Renal pelvis (tissue), 4 donors: Measurements from ENCODE around the gene ARHGEF10L. TPM values are rescaled to one million over a fixed set of nuclear protein-coding genes. Genes with fewer than 3 reads are reported as not detected.
"Not testable (repeated sequence)": the region's sequence is repeated elsewhere in the genome, so short reads cannot be mapped to it uniquely, and the experiment has no call there.

Source experiments
- DNase-seq: peaks from one replicate; pipeline ENCODE4 v3.0.0-alpha.2; 2013
- polyA plus RNA-seq, 3 donors: library from polyadenylated mRNA; unstranded; fragments of 120-200 nt; gene quantifications; one replicate each; pipeline ENCODE4 v1.2.1, GENCODE V29; 2013; ENCODE audit not compliant: insufficient read length in 3 of 3

Gene ARHGEF10L
- polyA plus RNA-seq, 3 donors = 49.1 to 57.4 (median 56.4) TPM

DNA sequence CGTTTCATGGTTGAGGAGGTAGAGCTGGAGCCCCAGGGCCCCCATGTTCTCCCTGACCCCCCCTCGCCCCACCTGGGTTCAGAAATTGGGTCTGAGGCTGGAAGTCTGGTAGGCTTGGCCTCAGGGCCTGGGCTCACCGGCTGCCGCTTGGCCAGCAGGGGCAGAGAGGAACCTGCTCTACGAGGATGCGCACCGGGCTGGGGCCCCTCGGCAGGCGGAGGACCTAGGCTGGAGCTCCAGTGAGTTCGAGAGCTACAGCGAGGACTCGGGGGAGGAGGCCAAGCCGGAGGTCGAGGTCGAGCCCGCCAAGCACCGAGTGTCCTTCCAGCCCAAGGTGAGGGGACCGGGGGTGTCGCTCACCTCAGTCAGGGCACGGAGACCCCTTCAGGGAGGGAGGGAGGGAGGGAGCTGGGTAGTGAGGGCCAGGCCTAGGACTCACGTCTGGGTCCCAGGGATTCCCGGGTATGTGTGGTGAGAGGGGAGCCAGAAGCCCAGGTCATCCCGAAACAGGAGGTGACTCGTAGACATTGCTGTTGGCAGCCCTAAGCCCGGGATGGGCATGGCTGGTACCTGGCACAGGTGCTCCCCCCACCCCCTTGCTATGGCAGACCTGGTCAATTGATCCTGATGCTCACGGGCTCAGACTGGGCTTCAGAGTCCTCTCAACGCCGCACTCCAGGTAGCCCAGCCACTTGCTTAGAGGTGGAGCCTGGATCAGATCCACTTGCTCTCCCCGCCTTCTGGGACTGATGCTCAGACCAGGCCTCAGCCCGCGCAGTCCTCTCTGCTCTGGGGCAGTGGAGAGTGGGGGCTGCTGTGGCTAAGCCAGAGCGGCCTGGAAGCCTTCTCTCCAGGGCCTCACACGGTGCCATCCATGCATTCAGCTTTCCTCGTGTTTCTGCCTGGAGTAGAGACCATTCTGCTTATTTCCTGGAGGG, 68.4 kb downstream of the ARHGEF10L start:
- DNase-seq = no peak

DNA sequence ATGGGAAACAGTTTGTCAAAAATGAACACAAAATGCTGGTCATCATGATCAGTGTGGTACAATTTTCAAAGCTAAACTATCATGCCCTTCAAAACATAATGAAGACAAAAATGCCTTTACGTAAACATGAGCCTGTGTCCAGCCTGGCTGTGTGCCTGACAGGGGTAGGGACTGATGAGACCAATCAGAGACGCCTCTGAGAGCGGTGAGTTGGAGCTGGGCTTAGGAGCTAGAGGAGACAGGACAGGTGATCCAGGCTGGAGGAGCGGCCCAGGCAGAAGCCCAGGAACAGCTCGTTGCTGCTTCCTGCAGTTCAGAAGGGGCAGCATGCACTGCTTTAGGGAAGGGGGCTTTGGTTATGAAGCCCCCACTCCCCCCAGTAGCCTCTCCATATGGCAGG, 70.0 kb downstream of the ARHGEF10L start:
- no peak for DNase-seq

DNA sequence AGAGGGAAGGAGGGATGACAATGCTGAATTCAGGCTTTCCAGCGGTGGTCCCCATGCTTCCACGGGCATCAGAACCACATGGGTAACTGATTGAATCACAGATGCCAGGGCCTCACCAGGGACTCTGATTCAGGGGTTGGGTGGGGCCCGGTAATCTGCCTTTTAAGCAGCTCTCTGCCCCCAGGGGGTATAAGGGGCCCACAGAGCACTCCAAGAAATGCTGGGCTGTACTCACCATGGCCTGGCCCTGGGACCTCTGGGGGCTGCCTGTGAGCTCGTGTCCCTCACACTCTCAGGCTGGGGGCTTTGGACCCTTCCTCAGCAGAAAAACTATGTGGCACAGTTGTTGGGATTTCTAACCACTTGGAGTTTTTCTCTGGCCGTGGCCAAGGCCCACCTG, 70.6 kb downstream of the ARHGEF10L start:
- DNase-seq = no peak

DNA sequence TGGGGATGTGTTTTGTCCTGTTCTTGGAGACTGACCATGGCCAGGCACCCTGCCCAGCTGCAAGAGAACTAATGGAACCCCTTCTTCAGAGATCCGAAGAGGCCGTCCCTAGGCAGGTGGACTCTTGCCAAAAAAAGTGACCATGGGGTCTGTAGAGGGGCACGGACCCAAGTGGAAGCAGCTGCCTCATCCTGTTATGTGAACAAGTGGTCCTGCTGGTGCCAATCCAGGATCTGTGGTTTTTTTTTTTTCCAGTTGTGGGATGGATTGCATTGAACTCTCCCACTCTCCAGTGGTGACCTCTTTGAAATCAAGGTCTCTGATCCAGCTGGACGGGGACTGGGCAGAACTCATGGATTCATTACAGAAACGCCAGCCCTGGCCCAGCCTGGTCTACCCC, 71.2 kb downstream of the ARHGEF10L start:
- DNase-seq = no peak

DNA sequence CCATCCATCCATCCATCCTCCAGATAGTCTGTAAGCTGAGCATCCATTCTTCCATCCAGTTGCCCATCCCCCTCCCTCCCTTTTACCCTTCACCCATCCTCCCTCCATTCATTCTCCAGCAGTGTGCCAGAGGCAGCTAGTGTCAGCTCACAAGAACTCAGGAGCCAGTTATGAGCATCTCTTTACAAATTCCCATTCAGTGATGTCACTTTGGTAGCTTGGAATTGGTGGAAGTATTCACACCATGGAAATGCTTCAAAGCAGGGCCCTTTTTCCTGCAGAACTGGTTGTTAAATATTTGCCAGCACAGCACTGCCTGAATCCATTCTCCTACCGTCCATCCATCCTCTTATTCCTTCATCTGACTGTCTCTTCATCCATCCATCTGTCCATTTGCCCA, 72.5 kb downstream of the ARHGEF10L start:
- no peak for DNase-seq

DNA sequence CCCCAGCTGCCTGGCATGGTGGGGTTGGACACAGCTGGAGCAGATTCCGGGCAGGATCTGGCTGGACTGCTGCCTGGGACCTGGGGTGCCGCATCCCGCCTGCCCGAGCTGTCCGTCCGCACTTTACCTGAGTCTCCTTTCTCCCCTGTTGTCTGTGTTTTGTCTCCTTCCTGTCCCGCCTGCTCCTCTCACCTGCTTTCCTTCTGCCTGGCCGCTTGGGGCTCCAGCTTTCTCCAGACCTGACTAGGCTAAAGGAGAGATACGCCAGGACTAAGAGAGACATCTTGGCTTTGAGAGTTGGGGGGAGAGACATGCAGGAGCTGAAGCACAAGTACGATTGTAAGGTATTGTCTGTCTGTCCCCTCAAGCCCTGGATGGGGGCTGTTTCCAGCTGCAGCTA, 73.3 kb downstream of the ARHGEF10L start:
- DNase-seq = no peak

DNA sequence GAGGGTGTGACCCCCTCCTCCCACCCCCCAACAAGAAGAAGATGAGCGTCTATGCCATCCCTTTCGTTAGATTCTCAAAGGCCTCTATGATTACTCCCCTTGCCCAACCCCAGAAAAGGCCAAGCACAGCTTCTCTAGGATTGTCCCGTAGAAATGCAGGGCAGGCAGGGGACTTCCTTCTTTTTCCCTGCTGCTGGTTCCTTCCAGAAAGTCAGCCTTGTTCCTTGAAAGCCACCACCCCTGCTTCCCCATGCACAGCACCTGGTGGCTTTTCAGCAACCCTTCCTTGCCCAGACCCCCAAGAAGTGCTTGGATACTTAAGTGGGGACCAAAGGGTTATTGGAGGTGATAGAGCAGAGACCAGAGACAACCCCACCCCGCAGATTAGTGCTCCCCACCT, 75.1 kb downstream of the ARHGEF10L start:
- DNase-seq = no peak

DNA sequence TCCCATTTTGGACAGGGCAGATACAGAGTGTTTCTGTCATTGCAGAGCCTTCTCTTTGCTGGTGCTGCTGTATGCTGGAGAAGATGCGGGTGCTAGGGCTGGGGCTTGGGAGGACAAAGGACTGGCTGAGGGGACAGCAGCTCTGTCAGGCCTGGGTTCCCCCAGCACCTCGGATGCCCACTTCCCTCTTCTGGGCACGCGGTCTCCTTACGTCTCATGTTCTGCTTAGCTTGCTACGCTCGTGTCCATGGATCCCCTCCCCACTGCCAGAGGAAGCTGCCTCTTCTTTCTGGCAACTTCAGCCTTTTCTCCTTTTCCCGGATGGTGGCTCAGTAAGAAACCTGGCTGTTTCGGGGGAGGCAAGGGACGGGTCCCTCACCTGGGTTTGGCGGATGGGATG, 75.7 kb downstream of the ARHGEF10L start:
- DNase-seq = no peak

DNA sequence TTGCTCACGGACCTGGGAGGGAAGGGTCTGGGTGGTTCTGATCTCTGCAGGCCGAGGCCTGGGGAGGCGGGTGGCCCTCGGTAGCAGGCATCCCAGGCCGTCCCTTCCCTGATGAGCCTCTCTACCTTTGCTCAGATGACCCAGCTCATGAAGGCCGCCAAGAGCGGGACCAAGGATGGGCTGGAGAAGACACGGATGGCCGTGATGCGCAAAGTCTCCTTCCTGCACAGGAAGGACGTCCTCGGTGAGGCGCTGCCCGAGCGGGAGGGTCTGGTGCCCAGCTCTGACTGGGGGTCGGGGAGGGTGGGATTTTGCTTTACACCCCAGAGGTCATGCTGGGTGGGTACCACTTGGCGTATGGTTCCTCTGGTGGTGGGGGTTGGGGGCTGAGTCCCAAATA, 76.5 kb downstream of the ARHGEF10L start:
- no peak for DNase-seq

DNA sequence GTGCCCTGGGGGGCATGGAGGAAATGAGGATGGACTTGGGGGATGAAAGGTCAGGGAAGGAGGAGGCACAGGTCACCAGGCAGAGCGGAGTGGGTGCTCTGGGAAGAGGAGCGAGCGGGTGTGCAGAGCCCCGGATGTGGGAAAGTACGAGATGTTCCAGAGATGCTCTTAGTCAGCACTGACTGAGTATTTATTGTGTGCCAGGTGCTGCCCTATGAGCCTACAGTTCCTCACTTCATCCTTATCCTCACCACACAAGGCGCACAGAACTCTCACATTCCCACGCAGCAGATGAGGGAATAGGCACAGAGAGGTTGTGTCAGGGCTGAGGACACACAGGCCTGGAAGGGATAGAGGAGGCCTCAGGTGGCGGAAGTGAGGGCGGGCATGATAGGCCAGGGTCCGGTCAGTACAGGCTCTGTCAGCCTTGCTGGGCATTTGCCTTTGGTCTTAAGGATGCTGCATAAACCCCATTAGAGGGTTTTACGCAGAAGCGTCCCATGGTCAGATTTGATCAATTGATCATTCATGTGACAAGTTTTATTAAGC, 77.3 kb downstream of the ARHGEF10L start:
- DNase-seq = no peak

DNA sequence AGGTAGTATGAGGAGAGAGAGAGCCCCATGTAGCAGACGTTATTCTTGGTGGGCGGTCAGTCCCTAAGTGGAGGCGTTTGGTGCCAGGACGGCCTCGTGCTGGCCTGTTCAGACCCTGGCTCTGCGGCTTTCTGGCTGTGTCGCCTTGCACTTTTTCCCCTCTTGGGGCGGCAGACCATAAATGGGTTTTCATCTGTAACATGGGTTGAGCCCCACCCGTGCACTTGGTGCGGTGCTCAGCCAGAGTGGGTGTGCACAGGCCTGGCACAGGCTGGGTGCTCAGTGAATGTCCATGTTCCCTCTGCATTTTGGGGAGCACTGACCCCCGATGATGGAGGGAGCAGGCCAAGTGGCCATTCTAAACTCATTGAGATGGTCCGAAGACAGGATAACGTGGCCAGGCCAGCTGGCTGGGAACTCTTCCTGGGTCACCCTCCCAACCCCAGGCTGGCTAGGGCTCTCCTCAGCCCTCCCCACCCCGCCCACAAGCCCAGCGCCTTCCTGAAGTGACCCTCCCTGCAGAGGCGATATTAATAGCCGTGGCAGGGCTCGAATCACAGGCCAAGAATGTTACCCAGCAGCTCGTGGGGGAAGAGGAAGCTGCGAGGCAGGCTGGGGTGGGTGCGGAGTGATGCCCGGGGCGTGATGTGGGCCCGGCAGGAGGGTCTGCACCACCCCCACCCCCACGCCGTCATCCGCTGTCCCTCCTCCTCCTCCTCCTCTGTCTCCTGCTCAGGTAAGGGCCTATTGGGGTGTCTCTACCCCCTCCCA, 78.5 kb downstream of the ARHGEF10L start:
- DNase-seq = no peak

DNA sequence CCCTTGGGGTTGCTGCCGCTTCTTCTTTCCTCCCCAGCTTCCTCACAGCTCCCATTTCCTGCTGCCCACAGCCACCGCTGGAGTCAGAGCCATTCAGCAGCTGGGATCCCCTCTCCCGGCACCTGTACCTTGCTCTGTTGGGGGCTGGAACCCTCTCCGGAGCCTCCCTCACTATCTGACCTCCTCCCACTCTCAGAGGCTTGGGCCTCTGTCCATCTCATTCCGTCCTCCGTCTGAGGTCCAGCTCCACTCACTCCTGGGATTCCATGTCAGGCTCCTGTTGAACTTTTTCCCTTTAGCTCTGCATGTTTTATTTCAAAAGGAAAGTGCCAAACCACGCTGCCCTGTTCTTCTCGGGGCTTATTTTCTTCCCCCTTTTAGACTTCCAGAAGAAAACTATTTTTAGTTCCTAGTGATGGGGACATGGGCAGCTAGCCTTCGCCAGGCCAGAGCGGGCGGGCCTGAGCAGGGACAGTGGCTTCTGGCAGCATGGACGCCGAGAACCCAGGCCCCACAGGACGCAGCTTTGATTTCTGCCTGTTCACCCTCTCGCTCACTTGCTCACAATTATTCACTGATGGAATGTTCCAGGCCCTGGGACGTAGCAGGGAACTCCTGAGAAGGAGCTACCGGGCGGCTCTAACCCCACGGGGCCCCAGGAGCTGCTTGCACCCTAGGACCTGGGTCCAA, 79.2 kb downstream of the ARHGEF10L start:
- DNase-seq = no peak

DNA sequence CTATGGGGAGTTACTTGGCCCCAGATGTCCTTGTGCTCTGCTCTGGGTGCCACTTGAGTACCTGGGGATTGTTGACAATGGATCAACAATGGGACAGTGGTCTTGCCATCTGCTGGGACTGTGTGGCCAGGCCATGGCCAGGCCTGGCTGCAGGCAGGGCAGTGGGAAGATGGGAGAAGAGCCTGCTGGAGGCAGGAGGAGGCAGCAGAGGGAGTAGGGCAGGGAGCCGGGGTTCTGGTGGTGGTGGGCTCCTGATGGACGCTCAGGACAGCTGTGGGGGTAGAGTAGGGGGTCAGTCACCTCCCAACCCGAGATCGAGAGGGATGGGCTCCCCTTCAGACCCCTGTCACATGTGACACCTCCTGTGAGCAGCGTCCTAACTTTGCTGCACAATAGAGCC, 81.0 kb downstream of the ARHGEF10L start:
- no peak for DNase-seq

DNA sequence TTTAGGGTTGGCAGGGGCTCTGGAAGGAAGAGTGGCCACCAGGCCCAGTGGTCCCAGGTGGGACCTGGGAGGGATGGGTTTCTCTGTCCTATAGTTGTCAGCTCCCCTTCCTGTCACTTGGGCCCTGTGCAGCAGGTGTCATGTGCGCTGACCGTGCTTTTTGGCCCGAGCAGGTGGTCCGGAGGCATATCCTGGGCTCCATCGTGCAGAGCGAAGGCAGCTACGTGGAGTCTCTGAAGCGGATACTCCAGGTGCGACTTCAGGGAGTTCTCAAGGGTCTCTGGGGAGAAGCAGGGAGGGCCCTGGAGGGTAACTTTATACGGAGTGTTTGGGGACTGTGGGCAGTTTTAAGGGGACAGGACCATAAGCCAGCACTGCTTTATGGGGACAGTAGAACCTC, 82.2 kb downstream of the ARHGEF10L start:
- no peak for DNase-seq

DNA sequence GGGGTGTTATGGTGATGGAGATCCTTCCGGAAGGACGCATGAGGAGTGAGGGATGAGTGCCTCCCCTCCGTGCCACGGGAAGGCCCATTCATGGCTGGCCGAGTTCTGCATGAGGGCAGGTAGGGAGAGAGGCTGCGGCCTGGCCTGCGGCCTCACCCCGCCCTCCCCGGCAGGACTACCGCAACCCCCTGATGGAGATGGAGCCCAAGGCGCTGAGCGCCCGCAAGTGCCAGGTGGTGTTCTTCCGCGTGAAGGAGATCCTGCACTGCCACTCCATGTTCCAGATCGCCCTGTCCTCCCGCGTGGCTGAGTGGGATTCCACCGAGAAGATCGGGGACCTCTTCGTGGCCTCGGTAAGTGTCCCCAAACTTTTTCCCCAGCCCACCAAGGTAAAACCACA, 83.3 kb downstream of the ARHGEF10L start:
- DNase-seq = no peak

DNA sequence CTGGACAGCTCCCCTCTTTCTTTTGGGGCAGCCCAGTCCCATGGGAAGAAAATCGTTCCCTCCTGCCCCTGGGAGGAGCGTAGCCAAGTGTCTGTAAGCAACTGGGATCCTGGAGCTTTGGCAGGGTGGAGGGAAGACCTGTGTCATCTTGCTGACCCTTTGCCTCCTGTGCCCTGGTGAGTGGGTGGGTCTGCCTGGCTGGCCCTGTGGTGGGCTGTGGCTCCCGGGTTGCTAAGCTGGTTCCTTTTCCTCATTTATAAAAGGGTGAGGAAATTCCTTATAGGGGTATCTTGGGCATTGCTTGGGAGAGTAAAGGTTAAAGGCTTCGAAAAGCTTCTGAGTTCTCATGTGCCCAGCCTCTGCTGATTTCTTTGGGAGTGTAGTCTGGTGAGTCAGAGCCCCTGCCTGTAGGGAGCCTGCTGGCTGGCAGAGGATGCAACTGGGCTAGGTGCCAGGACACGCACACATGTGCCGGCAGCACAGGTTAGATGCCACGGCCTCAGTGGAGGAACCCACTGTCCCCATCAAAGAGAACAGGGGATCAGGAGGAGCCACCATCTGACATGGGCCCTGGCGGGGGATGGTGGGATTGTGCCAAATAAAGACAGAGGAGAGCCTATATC, 85.2 kb downstream of the ARHGEF10L start:
- no peak for DNase-seq

DNA sequence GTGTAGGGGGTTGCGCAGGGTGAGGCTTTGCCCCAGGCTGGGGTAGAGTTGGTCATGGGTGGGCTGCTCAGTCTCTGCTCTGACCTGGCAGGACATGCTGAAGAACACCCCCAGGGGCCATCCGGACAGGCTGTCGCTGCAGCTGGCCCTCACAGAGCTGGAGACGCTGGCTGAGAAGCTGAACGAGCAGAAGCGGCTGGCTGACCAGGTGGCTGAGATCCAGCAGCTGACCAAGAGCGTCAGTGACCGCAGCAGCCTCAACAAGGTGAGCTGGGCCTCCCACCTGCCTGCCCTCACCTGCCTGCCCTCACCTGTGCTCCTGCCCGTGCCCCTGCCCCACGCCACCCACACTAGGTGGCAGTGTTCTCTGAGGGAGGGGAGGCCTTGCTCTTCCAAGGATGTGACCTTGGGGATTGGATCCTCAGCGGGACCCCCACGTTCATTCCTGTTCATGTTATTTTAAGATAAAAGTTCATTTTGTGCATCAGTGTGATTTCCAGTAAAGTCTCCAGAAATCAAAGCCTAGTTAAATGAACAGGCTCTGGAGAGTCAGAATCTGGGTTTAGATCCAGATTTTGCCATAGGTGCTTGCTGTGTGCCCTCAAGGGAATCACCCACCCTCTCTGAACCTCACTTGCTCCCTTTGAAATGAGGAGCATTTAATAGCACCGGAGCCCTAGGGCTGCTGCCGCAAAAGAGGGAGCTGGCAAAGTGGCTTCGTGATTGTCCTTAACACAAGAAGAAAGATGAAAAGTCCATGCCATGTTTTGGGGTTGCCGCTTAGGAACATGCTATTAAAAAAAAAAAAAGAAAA, 87.9 kb downstream of the ARHGEF10L start:
- DNase-seq = no peak

DNA sequence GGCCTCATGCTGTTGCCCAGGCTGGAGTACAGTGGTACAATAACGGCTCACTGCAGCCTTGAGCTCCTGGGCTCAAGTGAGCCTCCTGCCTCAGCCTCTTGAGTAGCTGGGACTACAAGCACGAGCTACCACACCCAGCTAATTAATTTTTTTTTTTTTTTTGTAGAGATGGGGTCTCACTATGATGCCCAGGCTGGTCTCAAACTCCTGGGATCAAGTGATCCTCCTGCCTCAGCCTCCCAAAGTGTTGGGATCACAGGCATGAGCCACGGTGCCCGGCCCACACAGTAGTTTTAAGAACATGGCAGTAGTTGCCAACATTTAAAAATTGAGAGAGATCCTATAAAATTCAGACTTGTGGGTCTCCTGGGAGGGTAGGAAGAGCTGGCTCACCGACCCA, 89.5 kb downstream of the ARHGEF10L start:
- not testable (repeated sequence) for DNase-seq

DNA sequence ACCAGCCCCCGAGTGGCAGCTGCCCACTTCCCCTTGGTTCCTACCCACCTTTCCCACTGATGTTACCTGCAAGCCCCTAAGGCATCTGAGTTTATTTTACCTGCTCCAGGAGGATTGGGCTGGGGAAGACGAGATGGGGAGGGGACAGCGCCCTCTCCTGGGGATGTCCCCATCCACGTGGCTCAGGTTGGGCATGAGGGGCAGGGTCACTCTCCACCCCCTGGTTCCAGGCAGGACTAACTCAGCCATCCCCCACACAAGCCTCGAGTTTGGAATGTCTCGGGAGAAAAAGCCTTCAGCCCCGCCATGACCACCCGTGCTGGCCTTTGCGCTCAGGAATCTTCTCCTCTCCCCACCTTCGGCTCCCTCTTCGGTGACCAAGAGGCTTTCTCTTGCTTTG, 90.0 kb downstream of the ARHGEF10L start:
- DNase-seq = no peak

DNA sequence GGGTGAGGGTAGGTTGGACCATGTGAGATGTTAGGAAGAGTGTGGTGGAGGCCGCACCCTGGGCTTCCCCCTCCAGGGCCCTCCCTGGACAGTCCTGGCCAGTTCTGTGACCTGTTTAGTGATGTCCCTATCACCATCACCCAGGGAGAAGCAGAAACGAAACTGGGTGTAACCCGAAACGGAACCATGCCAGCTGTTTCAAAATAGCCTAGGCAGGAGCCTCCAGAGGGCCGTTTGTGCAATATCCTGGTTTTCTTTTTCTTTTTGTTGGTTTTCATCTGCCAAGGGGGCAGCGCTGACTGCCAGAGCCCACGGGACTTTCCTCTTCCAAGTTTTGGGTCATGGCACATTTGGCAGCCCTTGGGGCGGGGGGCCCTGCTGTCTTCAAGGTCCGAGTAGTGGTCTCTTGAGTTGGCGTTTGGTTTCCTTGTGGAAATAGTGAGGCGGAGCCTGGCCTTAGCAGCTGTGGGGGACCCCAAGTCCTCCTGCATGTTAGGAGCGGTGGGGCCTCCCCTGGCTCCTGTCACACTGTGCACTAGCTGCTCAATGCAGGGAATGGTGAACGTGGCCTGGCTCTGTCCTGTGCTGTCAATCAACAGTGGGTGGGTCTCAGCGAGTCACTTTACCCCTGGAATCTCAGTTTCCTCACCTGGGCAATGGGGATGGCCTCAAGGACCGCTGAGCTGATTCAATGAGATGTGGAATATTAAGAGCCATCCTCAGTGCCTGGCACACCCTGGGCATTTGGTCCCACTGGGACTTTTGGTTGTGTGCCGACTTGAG, 90.7 kb downstream of the ARHGEF10L start:
- DNase-seq = no peak
